ENCODE data around the gene ANKRD13B.

DNA sequence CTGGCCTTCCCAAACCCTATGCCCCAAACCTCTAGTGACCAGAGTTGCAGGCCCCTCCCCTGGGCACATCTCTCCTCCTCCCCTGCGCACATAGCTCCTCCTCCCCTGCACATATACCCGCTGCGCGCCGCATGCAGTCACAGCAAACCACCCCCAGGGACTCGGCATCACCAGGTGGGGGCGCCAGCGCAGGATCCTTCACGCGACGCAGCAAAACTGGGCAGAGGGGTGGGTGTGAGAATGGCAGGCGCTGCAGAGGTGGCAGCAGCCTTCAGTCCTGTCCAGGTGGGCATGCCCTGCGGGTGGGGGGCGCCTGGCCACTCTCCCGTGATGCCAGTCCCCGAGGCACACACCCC, 24.2 kb downstream of the ANKRD13B start:
- TF ChIP-seq CTCF (IDR thresholded peaks at IDR 0.05) (peak; percentile 76), EZH2phosphoT487 (IDR thresholded peaks at IDR 0.05) (no peak), EZH2 (IDR thresholded peaks at IDR 0.05) (no peak)
